Memory B cell (primary cell): Measurements from ENCODE around the gene CA5A.

Experiments used
- ATAC-seq: fragments of 150-1000 bp; cut with Tn5 transposase; 2 replicates; pipeline ENCODE4 v1.10.0; 2021; ENCODE audit warnings: low read depth, mild to moderate bottlenecking, moderate library complexity
- DNase-seq, 2 donors: peaks; one replicate each; pipeline ENCODE4 v3.0.0; 2022; ENCODE audit warnings: low spot score in 2 of 2
- H3K27ac Mint-ChIP-seq: one replicate; pipeline ENCODE4 v1.8.0; 2022; ENCODE audit warnings: mild to moderate bottlenecking, moderate library complexity, mixed read lengths
- H3K27me3 Mint-ChIP-seq: one replicate; pipeline ENCODE4 v1.8.0; 2022; ENCODE audit warnings: mixed read lengths
- H3K36me3 Mint-ChIP-seq: one replicate; pipeline ENCODE4 v1.8.0; 2022; ENCODE audit warnings: mild to moderate bottlenecking, mixed read lengths
- H3K4me1 Mint-ChIP-seq: one replicate; pipeline ENCODE4 v1.8.0; 2022; ENCODE audit warnings: mixed read lengths
- H3K4me3 Mint-ChIP-seq: one replicate; pipeline ENCODE4 v1.8.0; 2022; ENCODE audit warnings: mild to moderate bottlenecking, moderate library complexity, mixed read lengths
- H3K9me3 Mint-ChIP-seq: one replicate; pipeline ENCODE4 v1.8.0; 2022; ENCODE audit warnings: mixed read lengths

Gene CA5A

GRCh38 chr16:87838643-87839541 is 97.4 kb downstream of the CA5A start:
- DNase-seq (no peak), ATAC-seq (no peak)
- Mint-ChIP-seq H3K36me3 (peaks cover 6% of the 10 kb centered on the region), H3K9me3 (no peaks in the 10 kb centered on the region), H3K4me1 (peaks cover 5% of the 10 kb centered on the region), H3K27me3 (no peaks in the 10 kb centered on the region), H3K27ac (no peak overlapping the region), H3K4me3 (no peak overlapping the region)
